Natural killer cell (primary cell): Measurements from ENCODE around the gene PAMR1. TPM values are rescaled to one million over a fixed set of nuclear protein-coding genes. Genes with fewer than 3 reads are reported as not detected.
"Not testable (repeated sequence)": the region's sequence is repeated elsewhere in the genome, so short reads cannot be mapped to it uniquely, and the experiment has no call there.

Experiments used
- ATAC-seq, 3 donors: fragments of 150-1000 bp in 2 of 3; fragments of 200-7000 bp in 1 of 3; cut with Tn5 transposase; 1 replicate in 1 of 3; 2 replicates in 2 of 3; pipeline ENCODE4 v1.10.0; 2021; ENCODE audit warnings: mild to moderate bottlenecking in 2 of 3, moderate library complexity in 2 of 3
- DNase-seq, 2 donors: peaks; one replicate each; pipeline versions ENCODE4 v3.0.0 to v3.0.0-alpha.2; 2013 to 2021; ENCODE audit warnings: mixed read lengths in 1 of 2
- H3K27ac ChIP-seq: one replicate; pipeline ENCODE4 v1.5.1; 2013; ENCODE audit warnings: mild to moderate bottlenecking, low read length
- H3K27me3 ChIP-seq: one replicate; pipeline ENCODE4 v1.6.1; 2013; ENCODE audit warnings: low read length; ENCODE audit not compliant: control insufficient read depth, insufficient read depth
- H3K36me3 ChIP-seq: one replicate; pipeline ENCODE4 v1.6.1; 2013; ENCODE audit warnings: low read length; ENCODE audit not compliant: control insufficient read depth, insufficient read depth
- H3K4me1 ChIP-seq: one replicate; pipeline ENCODE4 v1.6.1; 2013; ENCODE audit warnings: low read length; ENCODE audit not compliant: control insufficient read depth, insufficient read depth
- H3K4me3 ChIP-seq: one replicate; pipeline ENCODE4 v1.5.1; 2013; ENCODE audit warnings: low read length
- H3K9me3 ChIP-seq: one replicate; pipeline ENCODE4 v1.6.1; 2013; ENCODE audit warnings: low read length; ENCODE audit not compliant: control insufficient read depth, insufficient read depth
- H3K27ac Mint-ChIP-seq, 2 donors: one replicate each; pipeline ENCODE4 v1.8.0; 2022; ENCODE audit warnings: mild to moderate bottlenecking in 2 of 2, mixed read lengths in 2 of 2, moderate library complexity in 1 of 2
- H3K27me3 Mint-ChIP-seq, 2 donors: one replicate each; pipeline ENCODE4 v1.8.0; 2022; ENCODE audit warnings: low read depth in 2 of 2, mixed read lengths in 2 of 2
- H3K36me3 Mint-ChIP-seq: one replicate; pipeline ENCODE4 v1.8.0; 2022; ENCODE audit warnings: mixed read lengths
- H3K4me1 Mint-ChIP-seq, 2 donors: one replicate each; pipeline ENCODE4 v1.8.0; 2022; ENCODE audit warnings: mixed read lengths in 2 of 2
- H3K4me3 Mint-ChIP-seq: one replicate; pipeline ENCODE4 v1.8.0; 2022; ENCODE audit warnings: mild to moderate bottlenecking, moderate library complexity, mixed read lengths
- H3K9me3 Mint-ChIP-seq, 2 donors: one replicate each; pipeline ENCODE4 v1.8.0; 2022; ENCODE audit warnings: mixed read lengths in 2 of 2
- WGBS: methylation state at CpG from one replicate; pipeline ENCODE4 v1.1.7; 2013; ENCODE audit warnings: missing lambda C conversion rate; ENCODE audit not compliant: insufficient coverage; 5-methylcytosine and 5-hydroxymethylcytosine counted together
- intact Hi-C: fragments of 100-400 bp; cut with micrococcal nuclease; formaldehyde crosslinking; loops from one replicate; pipeline ENCODE4 v1.14.2; 2022
- total RNA-seq, 4 donors: library from RNA; stranded (reverse); fragments of 120-200 nt in 1 of 4; gene quantifications; one replicate each; pipeline versions ENCODE4 v1.2.3 to v1.2.4, GENCODE V29; 2013 to 2022
- TF ChIP-seq, protein P1 (sequence below): fragments of 200-600 bp; IDR thresholded peaks from one replicate; pipeline ENCODE4 v1.8.0; 2022; ENCODE audit warnings: antibody characterized with exemption

Gene PAMR1
- total RNA-seq, 3 donors from 2014 or later (not counting 1 experiment from before 2014, with no cell fraction given), result not detected

DNA sequence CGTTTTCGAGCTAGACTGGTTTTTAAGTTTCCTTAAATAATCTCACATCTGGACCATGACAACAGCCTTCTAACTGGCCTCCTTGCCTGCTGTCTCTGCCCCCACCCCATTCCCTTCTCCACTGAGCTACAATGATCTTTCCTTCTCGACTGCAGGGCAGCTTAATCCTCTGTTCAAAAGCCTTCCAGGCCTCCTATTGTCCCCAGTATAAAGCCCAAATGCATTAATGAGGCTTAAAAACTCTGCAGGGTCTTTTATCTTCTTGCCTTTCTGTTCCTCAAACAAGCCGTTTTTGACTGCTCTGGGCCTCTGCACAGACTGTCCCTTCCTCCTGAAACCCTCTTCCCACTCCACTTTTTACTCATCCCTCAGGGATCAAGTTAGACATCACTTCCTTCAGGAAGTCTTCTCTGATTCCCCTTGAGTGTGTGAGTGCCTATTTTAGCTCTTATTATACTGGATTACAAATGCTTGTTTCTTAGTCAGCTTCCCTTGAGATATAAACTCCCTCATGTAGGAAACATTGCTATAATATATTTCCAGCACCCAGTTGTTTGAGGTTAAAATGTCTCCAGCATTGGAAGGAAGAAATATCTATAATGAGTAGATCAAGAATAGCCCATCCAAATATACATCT, 23.6 kb upstream of the PAMR1 start:
- H3K36me3 Mint-ChIP-seq, result no peaks in the 10 kb centered on the region
- intact Hi-C loops, result no loop called here
- peaks cover 10 to 30% of the 10 kb centered on the region in 2 donors for H3K27me3 Mint-ChIP-seq
- Histone ChIP-seq H3K4me3 (no peak overlapping the region), H3K27ac (no peak overlapping the region), H3K27me3 (no peaks in the 10 kb centered on the region), H3K36me3 (no peaks in the 10 kb centered on the region), H3K9me3 (no peaks in the 10 kb centered on the region), H3K4me1 (no peaks in the 10 kb centered on the region)
- H3K9me3 Mint-ChIP-seq, result no peaks in the 10 kb centered on the region
- H3K27ac Mint-ChIP-seq, result no peak overlapping the region
- 67% methylated on average over 4 of the region's 4 CpGs for WGBS
- TF ChIP-seq, protein P1, sequence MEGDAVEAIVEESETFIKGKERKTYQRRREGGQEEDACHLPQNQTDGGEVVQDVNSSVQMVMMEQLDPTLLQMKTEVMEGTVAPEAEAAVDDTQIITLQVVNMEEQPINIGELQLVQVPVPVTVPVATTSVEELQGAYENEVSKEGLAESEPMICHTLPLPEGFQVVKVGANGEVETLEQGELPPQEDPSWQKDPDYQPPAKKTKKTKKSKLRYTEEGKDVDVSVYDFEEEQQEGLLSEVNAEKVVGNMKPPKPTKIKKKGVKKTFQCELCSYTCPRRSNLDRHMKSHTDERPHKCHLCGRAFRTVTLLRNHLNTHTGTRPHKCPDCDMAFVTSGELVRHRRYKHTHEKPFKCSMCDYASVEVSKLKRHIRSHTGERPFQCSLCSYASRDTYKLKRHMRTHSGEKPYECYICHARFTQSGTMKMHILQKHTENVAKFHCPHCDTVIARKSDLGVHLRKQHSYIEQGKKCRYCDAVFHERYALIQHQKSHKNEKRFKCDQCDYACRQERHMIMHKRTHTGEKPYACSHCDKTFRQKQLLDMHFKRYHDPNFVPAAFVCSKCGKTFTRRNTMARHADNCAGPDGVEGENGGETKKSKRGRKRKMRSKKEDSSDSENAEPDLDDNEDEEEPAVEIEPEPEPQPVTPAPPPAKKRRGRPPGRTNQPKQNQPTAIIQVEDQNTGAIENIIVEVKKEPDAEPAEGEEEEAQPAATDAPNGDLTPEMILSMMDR, result no peak
- ATAC-seq (no peak), DNase-seq (no peak)
- no peaks in the 10 kb centered on the region for H3K4me1 Mint-ChIP-seq
- H3K4me3 Mint-ChIP-seq, result no peak overlapping the region

GRCh38 chr11:35547995-35548394, 22.6 kb upstream of the PAMR1 start:
- H3K4me1 Mint-ChIP-seq, H3K27ac Mint-ChIP-seq, H3K9me3 ChIP-seq, intact Hi-C loops, H3K4me3 Mint-ChIP-seq, H3K4me3 ChIP-seq, DNase-seq, ATAC-seq, H3K36me3 ChIP-seq, H3K27me3 ChIP-seq, H3K4me1 ChIP-seq, H3K36me3 Mint-ChIP-seq, H3K9me3 Mint-ChIP-seq, H3K27ac ChIP-seq: not testable (repeated sequence)
- H3K27me3 Mint-ChIP-seq, result peaks cover 10 to 30% of the 10 kb centered on the region in 2 donors
- WGBS, result 98% methylated on average over 4 of the region's 4 CpGs

GRCh38 chr11:35546317-35546716, 20.9 kb upstream of the PAMR1 start:
- no peak overlapping the region for H3K4me3 Mint-ChIP-seq
- no peak for ATAC-seq
- WGBS, result 78% methylated on average over 2 of the region's 3 CpGs
- H3K36me3 Mint-ChIP-seq, result no peaks in the 10 kb centered on the region
- H3K9me3 ChIP-seq, result no peaks in the 10 kb centered on the region
- no peak for DNase-seq
- intact Hi-C loops, result no loop called here
- no peaks in the 10 kb centered on the region for H3K4me1 ChIP-seq
- no peaks in the 10 kb centered on the region for H3K4me1 Mint-ChIP-seq
- H3K9me3 Mint-ChIP-seq, result no peaks in the 10 kb centered on the region
- peaks cover 13 to 30% of the 10 kb centered on the region in 2 donors for H3K27me3 Mint-ChIP-seq
- no peak overlapping the region for H3K27ac Mint-ChIP-seq
- H3K36me3 ChIP-seq, result no peaks in the 10 kb centered on the region
- no peak overlapping the region for H3K27ac ChIP-seq
- no peaks in the 10 kb centered on the region for H3K27me3 ChIP-seq
- H3K4me3 ChIP-seq, result no peak overlapping the region
- TF ChIP-seq, protein P1, result no peak

GRCh38 chr11:35545391-35546003, 20.1 kb upstream of the PAMR1 start:
- Histone ChIP-seq H3K4me1 (no peaks in the 10 kb centered on the region), H3K4me3 (no peak overlapping the region), H3K27me3 (no peaks in the 10 kb centered on the region), H3K27ac (no peak overlapping the region), H3K9me3 (no peaks in the 10 kb centered on the region), H3K36me3 (no peaks in the 10 kb centered on the region)
- 90% methylated on average over 8 of the region's 9 CpGs for WGBS
- Mint-ChIP-seq H3K27ac (no peak overlapping the region), H3K4me1 (no peaks in the 10 kb centered on the region), H3K27me3 (peaks cover 13 to 27% of the 10 kb centered on the region in 2 donors), H3K9me3 (no peaks in the 10 kb centered on the region), H3K36me3 (no peaks in the 10 kb centered on the region), H3K4me3 (no peak overlapping the region)
- intact Hi-C loops, result no loop called here
- TF ChIP-seq, protein P1, result no peak
- DNase-seq (no peak), ATAC-seq (no peak)
